Articular chondrocyte of knee joint (primary cell): ENCODE measurements around the gene OTC. TPM values are rescaled to one million over a fixed set of nuclear protein-coding genes. Genes with fewer than 3 reads are reported as not detected.

ENCODE experiments used
- small RNA-seq: library from RNA; depleted of rRNA; stranded (forward); fragments of <200 nt; gene quantifications from one replicate; pipeline ENCODE3, GENCODE V24; 2012
- total RNA-seq: library from RNA; depleted of rRNA; stranded (reverse); fragments of >200 nt; gene quantifications from 2 replicates; pipeline ENCODE4 v1.2.3, GENCODE V29; 2012

The OTC gene
- total RNA-seq: not detected in 2 replicates

GRCh38 chrX:38352362-38352761 lies at the start of gene OTC:
OTC (plus strand) TSS chrX:38352604; CDS start chrX:38352697, 93 bp downstream.

DNA sequence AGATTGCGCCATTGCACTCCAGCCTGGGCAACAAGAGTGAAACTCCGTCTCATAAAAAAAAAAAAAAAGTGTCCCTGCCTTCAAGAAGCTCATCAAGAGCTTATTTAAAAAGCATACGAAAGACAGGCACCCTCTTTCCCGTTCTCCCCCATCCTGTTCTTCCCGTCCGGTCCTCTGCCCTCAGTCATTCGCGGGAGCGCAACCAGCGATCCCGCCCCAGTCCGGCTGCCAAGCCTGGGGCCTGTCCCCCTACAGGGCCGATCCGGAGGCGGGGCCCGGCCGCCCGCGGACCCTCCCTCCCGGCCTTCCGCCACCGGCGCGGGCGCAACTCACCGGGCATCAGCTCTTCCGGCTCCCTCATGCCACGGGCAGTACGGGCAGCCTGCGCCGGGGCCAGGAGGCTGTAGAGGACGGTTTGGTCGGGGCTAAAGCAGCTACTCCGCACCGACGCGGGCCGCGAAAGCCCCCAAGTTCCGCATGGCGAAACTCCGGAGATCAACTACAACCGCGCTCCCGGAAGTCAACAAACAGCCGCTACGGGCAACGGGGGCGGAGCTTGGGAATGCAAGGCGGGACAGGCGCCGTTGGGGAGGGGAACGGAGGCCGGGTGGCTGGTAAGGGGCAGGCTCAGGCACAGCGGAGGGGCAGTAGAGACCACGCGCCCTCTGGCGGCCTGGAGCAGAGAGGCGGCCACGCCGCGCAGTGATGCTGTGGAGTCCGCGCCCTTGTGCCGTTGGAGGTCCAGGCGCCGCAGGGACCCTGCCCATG lies 25.2 kb upstream of the OTC start, which contains the start of gene RPGR:
Gene RPGR, minus strand, starts transcription at position 503 of the 768 bp plus-strand sequence. Its CDS starts 142 bp downstream, at position 361.

Small RNAs within 50 kb of the gene (small RNA-seq; reads per million reads assigned to genes)
- gene RF00322: not detected

Other genes with a start within 250 kb of the OTC start
- gene SRPX, start 131.7 kb upstream of the OTC start, total RNA-seq: 6.3 and 7.2 TPM in 2 replicates
- 5.2 and 6.1 TPM in 2 replicates for gene RPGR, start 25.1 kb upstream of the OTC start, total RNA-seq
- 0.11 TPM in 1 of 2 replicates, not detected in the other for gene TSPAN7, start 208.9 kb downstream of the OTC start, total RNA-seq